ENCODE measurements around the gene DOCK4. TPM values are rescaled to one million over a fixed set of nuclear protein-coding genes. Genes with fewer than 3 reads are reported as not detected.

DOCK4 gene
- total and polyA plus RNA-seq, 2 of the 8 experiments (the other 6 are each of a cell fraction or from before 2014, with no cell fraction given) = 5.1 to 23.6 TPM

- no peak overlapping the region for H2AK5ac ChIP-seq (ENCODE audit: low read depth, low read length)
- ChIA-PET POLR2A (ENCODE audit: partially characterized antibody) (no interaction called here), CTCF (ENCODE audit: partially characterized antibody) (interaction anchor here (0.8 kb wide), 1 partner anchor 333 kb away, joined by 3 read pairs; no protein-coding TSS in a partner anchor)
- FAIRE-seq (no peak), DNase-seq (ENCODE audit: low read depth in 1 of 2, low spot score in 2 of 2) (no peak)
- H4K91ac ChIP-seq (replicated peaks; ENCODE audit: insufficient read length, low read length) = no peak overlapping the region
- no peak overlapping the region for H2BK12ac ChIP-seq (ENCODE audit: low read depth, low read length)
- H3K18ac ChIP-seq (ENCODE audit: extremely low read depth, low read length) = no peak overlapping the region
- no peak overlapping the region for H2BK5ac ChIP-seq (ENCODE audit: low read depth, low read length)
- H4K5ac ChIP-seq (ENCODE audit: insufficient read length, low read depth, low read length) = no peak overlapping the region
- H3K79me1 ChIP-seq (ENCODE audit: low read depth, low read length) = no peaks in the 10 kb centered on the region; the same call in 1 of the 2 replicates
- H3K79me2 ChIP-seq (ENCODE audit: control insufficient read depth in 1 of 2, insufficient read depth in 2 of 2, low read length in 2 of 2) = 0 out of 4 replicates have a peak, but pooled peaks cover 0 to 3% of the 10 kb centered on the region in 2 experiments
- no peak overlapping the region for H3K9ac ChIP-seq (replicated peaks in 1 of 4; ENCODE audit: extremely low read depth in 1 of 4, low read depth in 3 of 4, low read length in 3 of 4)
- no peak overlapping the region for H3K4me3 ChIP-seq (ENCODE audit: extremely low read depth in 1 of 4, insufficient read depth in 2 of 4, low read depth in 3 of 4, low read length in 4 of 4)
- no peak overlapping the region for H3K27ac ChIP-seq (ENCODE audit: low read depth, low read length)
- no peak overlapping the region for H3K14ac ChIP-seq (ENCODE audit: insufficient read length)
- no peak overlapping the region for H3K4me2 ChIP-seq (ENCODE audit: insufficient read depth in 1 of 2, low read depth in 2 of 2, low read length in 2 of 2)
- H4K8ac ChIP-seq (ENCODE audit: extremely low read depth, insufficient read depth, low read length) = no peak overlapping the region; the same call in 1 of the 2 replicates
- H2BK20ac ChIP-seq (ENCODE audit: low read length) = no peak overlapping the region
- no peaks in the 10 kb centered on the region for H4K20me1 ChIP-seq (replicated peaks in 1 of 2; ENCODE audit: control insufficient read depth in 1 of 2, insufficient read depth in 2 of 2, low read length in 2 of 2)
- no peaks in the 10 kb centered on the region for H3K27me3 ChIP-seq (replicated peaks in 1 of 4; ENCODE audit: control insufficient read depth in 3 of 4, extremely low read depth in 1 of 4, insufficient read depth in 3 of 4, low read length in 3 of 4)
- no peaks in the 10 kb centered on the region for H3K23me2 ChIP-seq (ENCODE audit: low read depth, low read length)
- no peaks in the 10 kb centered on the region for H3K9me3 ChIP-seq (ENCODE audit: insufficient read depth in 2 of 2, low read depth in 1 of 2, low read length in 1 of 2)
- peaks cover 0 to 3% (median 0%) of the 10 kb centered on the region in 4 experiments; a peak in 1 of 7 replicates for H3K4me1 ChIP-seq (replicated peaks in 1 of 4; ENCODE audit: control insufficient read depth in 3 of 4, insufficient read depth in 4 of 4, low read length in 3 of 4)
- no peak overlapping the region for H3K4ac ChIP-seq (replicated peaks; ENCODE audit: insufficient read length, low read depth, low read length)
- no peak overlapping the region for H2AFZ ChIP-seq (ENCODE audit: low read length)
- TF ChIP-seq BACH1 (IDR thresholded peaks at IDR 0.05; ENCODE audit: low read length) (no peak), JUN (IDR thresholded peaks at IDR 0.05; ENCODE audit: low read depth, low read length) (no peak)
- H3K23ac ChIP-seq (ENCODE audit: insufficient read length) = no peak overlapping the region
- H2BK120ac ChIP-seq (replicated peaks; ENCODE audit: low read depth, low read length) = no peak overlapping the region
- H3K36me3 ChIP-seq (ENCODE audit: control insufficient read depth in 2 of 4, insufficient read depth in 4 of 4, low read length in 3 of 4) = no peaks in the 10 kb centered on the region
- H3K56ac ChIP-seq (replicated peaks; ENCODE audit: insufficient read length, low read depth, low read length) = no peak overlapping the region
- no peak overlapping the region for H2BK15ac ChIP-seq (ENCODE audit: low read length)
These were observed 131.7 kb downstream of the DOCK4 start for GRCh38 chr7:112074464-112074863.

Data from H1 (cell line).